IMR-90 (cell line): Measurements from ENCODE around the gene F3. TPM values are rescaled to one million over a fixed set of nuclear protein-coding genes. Genes with fewer than 3 reads are reported as not detected.

Experiments used
- ATAC-seq: fragments of 200-7000 bp; cut with Tn5 transposase; 2 replicates; pipeline ENCODE4 v1.9.1; 2020; ENCODE audit warnings: low read depth, mild to moderate bottlenecking, moderate library complexity
- BruUV-seq: library from RNA; stranded (reverse); fragments of 400-500 nt; replicated peaks from 2 replicates; lab custom pipeline; 2021; lab: Mats Ljungman, UMichigan
- CTCF ChIA-PET: fragments of 300-600 bp; formaldehyde crosslinking; extraction: SDS; loops from one replicate; lab custom pipeline; 2021; ENCODE audit warnings: antibody characterized with exemption; lab: Yijun Ruan, JAX
- POLR2A ChIA-PET: fragments of 300-600 bp; sonication (Branson Sonifier 250); formaldehyde crosslinking; loops from one replicate; lab custom pipeline; 2022; ENCODE audit warnings: antibody characterized with exemption; ENCODE audit not compliant: unreplicated experiment; lab: Charles Lee
- DNase-seq: peaks from one replicate; pipeline ENCODE4 v3.0.0; 2013
- H2AFZ ChIP-seq: replicated peaks from 2 replicates; pipeline ENCODE3; 2013; ENCODE audit warnings: low read length, mild to moderate bottlenecking; ENCODE audit not compliant: poor library complexity
- H2AK5ac ChIP-seq: 2 replicates; pipeline ENCODE4 v1.6.1; 2013; ENCODE audit warnings: low read depth, low read length, inconsistent platforms
- H2AK9ac ChIP-seq: replicated peaks from 2 replicates; pipeline ENCODE3; 2013; ENCODE audit warnings: mild to moderate bottlenecking, low read depth, low read length, moderate library complexity; ENCODE audit not compliant: poor library complexity
- H2BK120ac ChIP-seq: 2 replicates; pipeline ENCODE4 v1.6.1; 2013; ENCODE audit warnings: low read depth, low read length, inconsistent platforms
- H2BK15ac ChIP-seq: 3 replicates; pipeline ENCODE4 v1.6.1; 2013; ENCODE audit warnings: low read depth, low read length, inconsistent platforms
- H2BK20ac ChIP-seq: 2 replicates; pipeline ENCODE4 v1.6.1; 2013; ENCODE audit warnings: low read depth, mild to moderate bottlenecking, inconsistent platforms, low read length, moderate library complexity
- H2BK5ac ChIP-seq: 2 replicates; pipeline ENCODE4 v1.6.1; 2013; ENCODE audit warnings: mild to moderate bottlenecking, low read depth, low read length, inconsistent platforms; ENCODE audit not compliant: poor library complexity, severe bottlenecking
- H3K14ac ChIP-seq: replicated peaks from 2 replicates; pipeline ENCODE4 v1.6.1; 2013; ENCODE audit warnings: low read depth, low read length, inconsistent platforms
- H3K18ac ChIP-seq: 2 replicates; pipeline ENCODE4 v1.6.1; 2013; ENCODE audit warnings: low read depth, low read length, control low read depth
- H3K23ac ChIP-seq: 2 replicates; pipeline ENCODE4 v1.6.1; 2013; ENCODE audit warnings: low read depth, low read length, inconsistent platforms
- H3K27ac ChIP-seq: 2 replicates; pipeline ENCODE4 v1.5.1; 2013; ENCODE audit warnings: mild to moderate bottlenecking, control low read depth, low read length; ENCODE audit not compliant: insufficient read depth
- H3K27me3 ChIP-seq: 2 replicates; pipeline ENCODE4 v1.6.1; 2013; ENCODE audit warnings: low read length; ENCODE audit not compliant: control insufficient read depth, insufficient read depth
- H3K36me3 ChIP-seq: 2 replicates; pipeline ENCODE4 v1.6.1; 2013; ENCODE audit warnings: low read length, mixed read lengths; ENCODE audit not compliant: control insufficient read depth, insufficient read depth
- H3K4ac ChIP-seq: 2 replicates; pipeline ENCODE4 v1.6.1; 2013; ENCODE audit warnings: low read depth, low read length, inconsistent platforms
- H3K4me1 ChIP-seq: 2 replicates; pipeline ENCODE4 v1.6.1; 2013; ENCODE audit warnings: low read length, mixed read lengths; ENCODE audit not compliant: control insufficient read depth, insufficient read depth
- H3K4me2 ChIP-seq: 2 replicates; pipeline ENCODE4 v1.6.1; 2013; ENCODE audit warnings: low read depth, mild to moderate bottlenecking, control low read depth, low read length, moderate library complexity
- H3K4me3 ChIP-seq: 2 replicates; pipeline ENCODE4 v1.5.1; 2013; ENCODE audit warnings: low read depth, mild to moderate bottlenecking, control low read depth, low read length, moderate library complexity; ENCODE audit not compliant: insufficient read depth
- H3K56ac ChIP-seq: 2 replicates; pipeline ENCODE4 v1.6.1; 2013; ENCODE audit warnings: low read length, inconsistent platforms; ENCODE audit not compliant: insufficient read depth; ENCODE audit errors: extremely low read depth
- H3K79me1 ChIP-seq, 2 experiments: 2 replicates each; pipeline ENCODE4 v1.6.1; 2013; ENCODE audit warnings: low read length in 2 of 2, inconsistent platforms in 1 of 2, low read depth in 1 of 2
- H3K9ac ChIP-seq: 2 replicates; pipeline ENCODE4 v1.6.1; 2013; ENCODE audit warnings: low read depth, low read length, control low read depth
- H3K9me1 ChIP-seq: 2 replicates; pipeline ENCODE4 v1.6.1; 2013; ENCODE audit warnings: low read length, inconsistent platforms; ENCODE audit not compliant: insufficient read depth
- H3K9me3 ChIP-seq: 2 replicates; pipeline ENCODE4 v1.6.1; 2013; ENCODE audit warnings: low read length; ENCODE audit not compliant: control insufficient read depth, insufficient read depth
- H4K20me1 ChIP-seq: 2 replicates; pipeline ENCODE4 v1.6.1; 2013; ENCODE audit warnings: low read length, inconsistent platforms; ENCODE audit not compliant: insufficient read depth
- H4K5ac ChIP-seq: 2 replicates; pipeline ENCODE4 v1.6.1; 2013; ENCODE audit warnings: mild to moderate bottlenecking, low read depth, low read length, control low read depth
- H4K8ac ChIP-seq, 2 experiments: 2 replicates each; pipeline ENCODE4 v1.6.1; 2013; ENCODE audit warnings: low read depth in 2 of 2, low read length in 2 of 2, control low read depth in 1 of 2, inconsistent platforms in 1 of 2
- H4K91ac ChIP-seq: 2 replicates; pipeline ENCODE4 v1.6.1; 2013; ENCODE audit warnings: low read depth, low read length, inconsistent platforms; ENCODE audit not compliant: insufficient read depth
- MAZ ChIP-seq: IDR thresholded peaks from 2 replicates; pipeline ENCODE4 v1.6.1; 2012; ENCODE audit warnings: low read depth, mild to moderate bottlenecking, low read length, improper control_type of control experiment, moderate library complexity, borderline replicate concordance
- RAD21 ChIP-seq: IDR thresholded peaks from 2 replicates; pipeline ENCODE4 v1.6.1; 2012; ENCODE audit warnings: low read length, improper control_type of control experiment
- SMC3 ChIP-seq: fragments of 150-350 bp; IDR thresholded peaks from 2 replicates; pipeline ENCODE4 v1.6.1; 2016; ENCODE audit warnings: low read depth, mild to moderate bottlenecking, antibody characterized with exemption, low read length, moderate library complexity
- WGBS, 2 experiments: methylation state at CpG; one replicate each; pipeline versions ENCODE4 v1.1.5 to v1.1.7; 2013; ENCODE audit warnings: missing lambda C conversion rate in 2 of 2; ENCODE audit not compliant: insufficient read length in 1 of 2; ENCODE audit errors: extremely low coverage in 2 of 2; 5-methylcytosine and 5-hydroxymethylcytosine counted together
- dilution Hi-C: fragments of 300-500 bp; cut with HindIII; formaldehyde crosslinking; loops from one replicate; pipeline ENCODE4 v1.14.3; 2018; ENCODE audit warnings: low sequenced_read_pairs; ENCODE audit not compliant: unreplicated experiment
- in situ Hi-C: fragments of 300-500 bp; cut with MboI; formaldehyde crosslinking; loops from 3 replicates; pipeline ENCODE4 v1.14.3; 2019; ENCODE audit warnings: low sequenced_read_pairs, inconsistent platforms, mixed read lengths
- intact Hi-C: fragments of 100-400 bp; cut with micrococcal nuclease; formaldehyde crosslinking; loops from 2 replicates; pipeline ENCODE4 v1.10.0; 2022
- polyA plus RNA-seq, 3 experiments: library from polyadenylated mRNA; depleted of rRNA; stranded (reverse); fragments of >200 nt; gene quantifications; 2 replicates each; pipeline ENCODE4 v1.2.3, GENCODE V29; 2012; ENCODE audit warnings: low replicate concordance in 1 of 3
- total RNA-seq: library from RNA; depleted of rRNA; stranded (reverse); fragments of >200 nt; gene quantifications from 2 replicates; pipeline ENCODE4 v1.2.3, GENCODE V29; 2012
- TF ChIP-seq, protein P1 (sequence below): conservative IDR thresholded peaks from 2 replicates; pipeline ENCODE4 v1.5.1; 2012; ENCODE audit warnings: mild to moderate bottlenecking, low read depth, low read length, improper control_type of control experiment

Gene F3
- total and polyA plus RNA-seq, 2 of the 4 experiments (the other 2 are of a cell fraction) = 75.6 to 126 TPM

DNA sequence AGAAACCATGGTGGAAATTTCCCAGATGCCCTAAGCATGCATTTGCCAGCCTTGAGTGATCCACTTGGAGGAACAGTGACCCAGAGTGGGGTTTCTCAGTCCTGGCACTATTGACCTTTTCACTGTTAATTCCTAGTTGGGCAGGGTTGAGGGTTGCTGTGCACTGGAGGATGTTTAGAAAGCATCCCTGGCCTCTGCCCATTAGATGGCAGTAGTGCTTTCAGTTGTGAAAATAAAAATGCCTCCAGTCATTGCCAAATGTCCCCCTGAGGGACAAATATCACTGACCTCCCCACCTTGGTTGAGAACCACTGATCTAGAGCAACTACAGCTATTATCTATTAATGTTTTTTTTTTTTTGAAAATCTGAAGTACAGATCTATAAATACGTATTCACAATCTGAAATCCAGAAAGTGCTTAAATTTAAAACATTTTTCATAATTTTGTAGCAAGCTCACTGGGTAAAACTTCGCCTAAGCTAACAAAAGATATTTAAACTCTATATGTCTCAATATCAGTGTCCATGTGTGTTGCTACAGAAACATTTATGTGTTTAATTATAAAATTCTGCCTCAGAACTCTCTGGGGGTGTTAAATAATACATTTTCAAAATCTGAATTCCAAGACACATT, 27.3 kb downstream of the F3 start:
- intact Hi-C loops (loop anchor here (1.0 kb wide), 1 partner anchor 288 kb away; no protein-coding TSS in a partner anchor), dilution Hi-C loops (no loop called here), in situ Hi-C loops (no loop called here)
- Histone ChIP-seq H2BK120ac (no peak overlapping the region), H2BK15ac (no peak overlapping the region), H3K4ac (0 out of 2 replicates have a peak overlapping the region, but pooled peaks have one; percentile 11), H2AFZ (no peak overlapping the region), H4K8ac (no peak overlapping the region), H3K27me3 (no peaks in the 10 kb centered on the region), H3K9me1 (no peaks in the 10 kb centered on the region), H3K4me2 (no peak overlapping the region), H3K23ac (no peak overlapping the region), H3K9ac (no peak overlapping the region), H3K18ac (no peak overlapping the region), H3K4me1 (no peaks in the 10 kb centered on the region), H2AK9ac (no peak overlapping the region), H3K36me3 (no peaks in the 10 kb centered on the region), H2BK20ac (no peak overlapping the region), H3K9me3 (no peaks in the 10 kb centered on the region), H4K5ac (no peak overlapping the region), H3K79me1 (no peaks in the 10 kb centered on the region), H3K56ac (no peak overlapping the region), H2AK5ac (no peak overlapping the region), H2BK5ac (no peak overlapping the region), H3K14ac (no peak overlapping the region), H4K91ac (no peak overlapping the region), H3K27ac (no peak overlapping the region), H4K20me1 (no peaks in the 10 kb centered on the region), H3K4me3 (no peak overlapping the region)
- no TSS peak for BruUV-seq
- ATAC-seq (peak; percentile 82), DNase-seq (peak; percentile 24)
- no CpG with 5 or more reads among the region's 2 CpGs for WGBS, 2 experiments
- POLR2A ChIA-PET = no interaction called here
- CTCF ChIA-PET = interaction anchor here (0.5 to 1.2 kb wide), 6 partner anchors 8 to 550 kb away, joined by 3 to 7 read pairs (median 4); no protein-coding TSS in a partner anchor
- TF ChIP-seq SMC3 = peak; percentile 68; the same call in 1 of the 2 replicates
- peak; percentile 65 for TF ChIP-seq RAD21
- no peak for TF ChIP-seq MAZ
- TF ChIP-seq, protein P1, sequence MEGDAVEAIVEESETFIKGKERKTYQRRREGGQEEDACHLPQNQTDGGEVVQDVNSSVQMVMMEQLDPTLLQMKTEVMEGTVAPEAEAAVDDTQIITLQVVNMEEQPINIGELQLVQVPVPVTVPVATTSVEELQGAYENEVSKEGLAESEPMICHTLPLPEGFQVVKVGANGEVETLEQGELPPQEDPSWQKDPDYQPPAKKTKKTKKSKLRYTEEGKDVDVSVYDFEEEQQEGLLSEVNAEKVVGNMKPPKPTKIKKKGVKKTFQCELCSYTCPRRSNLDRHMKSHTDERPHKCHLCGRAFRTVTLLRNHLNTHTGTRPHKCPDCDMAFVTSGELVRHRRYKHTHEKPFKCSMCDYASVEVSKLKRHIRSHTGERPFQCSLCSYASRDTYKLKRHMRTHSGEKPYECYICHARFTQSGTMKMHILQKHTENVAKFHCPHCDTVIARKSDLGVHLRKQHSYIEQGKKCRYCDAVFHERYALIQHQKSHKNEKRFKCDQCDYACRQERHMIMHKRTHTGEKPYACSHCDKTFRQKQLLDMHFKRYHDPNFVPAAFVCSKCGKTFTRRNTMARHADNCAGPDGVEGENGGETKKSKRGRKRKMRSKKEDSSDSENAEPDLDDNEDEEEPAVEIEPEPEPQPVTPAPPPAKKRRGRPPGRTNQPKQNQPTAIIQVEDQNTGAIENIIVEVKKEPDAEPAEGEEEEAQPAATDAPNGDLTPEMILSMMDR = peak; percentile 66
